Endothelial cell (in vitro differentiated cells): Measurements from ENCODE around the gene SYNJ2. TPM values are rescaled to one million over a fixed set of nuclear protein-coding genes. Genes with fewer than 3 reads are reported as not detected.

ENCODE experiments used
- DNase-seq: peaks from one replicate; pipeline ENCODE4 v3.0.0; 2021; ENCODE audit warnings: low spot score
- H3K27ac Mint-ChIP-seq: one replicate; pipeline ENCODE4 v1.8.0; 2021; ENCODE audit warnings: mixed read lengths, inconsistent platforms; ENCODE audit not compliant: unreplicated experiment
- H3K27me3 Mint-ChIP-seq: one replicate; pipeline ENCODE4 v1.8.0; 2021; ENCODE audit warnings: mild to moderate bottlenecking, moderate library complexity, mixed read lengths, inconsistent platforms; ENCODE audit not compliant: unreplicated experiment
- H3K36me3 Mint-ChIP-seq: one replicate; pipeline ENCODE4 v1.8.0; 2021; ENCODE audit warnings: mild to moderate bottlenecking, low read depth, mixed read lengths, inconsistent platforms; ENCODE audit not compliant: unreplicated experiment
- H3K4me1 Mint-ChIP-seq: one replicate; pipeline ENCODE4 v1.8.0; 2021; ENCODE audit warnings: mild to moderate bottlenecking, mixed read lengths, inconsistent platforms; ENCODE audit not compliant: unreplicated experiment
- H3K4me3 Mint-ChIP-seq: one replicate; pipeline ENCODE4 v1.8.0; 2021; ENCODE audit warnings: mild to moderate bottlenecking, mixed read lengths, inconsistent platforms; ENCODE audit not compliant: unreplicated experiment
- H3K9me3 Mint-ChIP-seq: one replicate; pipeline ENCODE4 v1.8.0; 2021; ENCODE audit warnings: mixed read lengths, inconsistent platforms; ENCODE audit not compliant: unreplicated experiment
- total RNA-seq: library from RNA; stranded (reverse); fragmentation: NEBNext Ultra II Directional; extraction: Animal tissue kit (Norgen Biotek cat#: 25700); gene quantifications from one replicate; pipeline ENCODE4 v1.2.1, GENCODE V29; 2021; ENCODE audit not compliant: unreplicated experiment
- TF ChIP-seq, protein P1 (sequence below): fragments of 200-600 bp; sonication (generic); IDR thresholded peaks from one replicate; pipeline ENCODE4 v1.5.0; 2021; ENCODE audit warnings: antibody characterized with exemption; ENCODE audit not compliant: unreplicated experiment

SYNJ2 gene
- total RNA-seq, 1 donor from 2014 or later, result 33.7 TPM

DNA sequence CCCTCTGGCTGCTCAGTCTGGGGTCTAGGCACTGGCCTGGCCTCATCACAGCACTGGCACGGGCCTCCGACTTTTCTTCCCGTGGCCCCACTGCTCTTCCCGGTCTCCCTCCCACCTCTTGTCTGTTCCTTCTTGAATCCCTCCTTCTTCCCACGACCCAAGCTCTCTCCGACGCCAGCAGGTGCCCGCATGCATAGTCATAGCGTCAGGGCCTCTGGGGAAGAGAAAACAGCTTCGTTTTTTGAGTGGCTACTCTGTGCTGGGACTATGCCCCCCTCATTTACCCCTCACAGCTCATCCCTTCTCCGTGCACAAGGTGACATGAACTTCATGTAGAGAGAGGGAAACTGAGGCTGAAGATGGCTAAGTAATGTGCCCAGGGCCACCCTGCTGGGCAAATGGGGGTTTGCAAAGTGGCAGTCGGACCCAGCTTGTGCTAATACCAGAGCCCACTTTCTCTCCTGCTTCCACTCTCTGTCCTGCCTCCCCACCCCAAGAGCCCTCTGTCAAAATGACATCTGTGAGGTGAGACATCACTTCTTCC, 59.2 kb downstream of the SYNJ2 start:
- peaks cover 35% of the 10 kb centered on the region for H3K36me3 Mint-ChIP-seq
- H3K27ac Mint-ChIP-seq, result peak overlapping the region; percentile 78
- TF ChIP-seq, protein P1, sequence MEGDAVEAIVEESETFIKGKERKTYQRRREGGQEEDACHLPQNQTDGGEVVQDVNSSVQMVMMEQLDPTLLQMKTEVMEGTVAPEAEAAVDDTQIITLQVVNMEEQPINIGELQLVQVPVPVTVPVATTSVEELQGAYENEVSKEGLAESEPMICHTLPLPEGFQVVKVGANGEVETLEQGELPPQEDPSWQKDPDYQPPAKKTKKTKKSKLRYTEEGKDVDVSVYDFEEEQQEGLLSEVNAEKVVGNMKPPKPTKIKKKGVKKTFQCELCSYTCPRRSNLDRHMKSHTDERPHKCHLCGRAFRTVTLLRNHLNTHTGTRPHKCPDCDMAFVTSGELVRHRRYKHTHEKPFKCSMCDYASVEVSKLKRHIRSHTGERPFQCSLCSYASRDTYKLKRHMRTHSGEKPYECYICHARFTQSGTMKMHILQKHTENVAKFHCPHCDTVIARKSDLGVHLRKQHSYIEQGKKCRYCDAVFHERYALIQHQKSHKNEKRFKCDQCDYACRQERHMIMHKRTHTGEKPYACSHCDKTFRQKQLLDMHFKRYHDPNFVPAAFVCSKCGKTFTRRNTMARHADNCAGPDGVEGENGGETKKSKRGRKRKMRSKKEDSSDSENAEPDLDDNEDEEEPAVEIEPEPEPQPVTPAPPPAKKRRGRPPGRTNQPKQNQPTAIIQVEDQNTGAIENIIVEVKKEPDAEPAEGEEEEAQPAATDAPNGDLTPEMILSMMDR, result no peak
- H3K9me3 Mint-ChIP-seq, result no peaks in the 10 kb centered on the region
- H3K27me3 Mint-ChIP-seq, result peaks cover 16% of the 10 kb centered on the region
- peaks cover 29% of the 10 kb centered on the region for H3K4me1 Mint-ChIP-seq
- peak overlapping the region; percentile 35 for H3K4me3 Mint-ChIP-seq
- DNase-seq, result no peak

DNA sequence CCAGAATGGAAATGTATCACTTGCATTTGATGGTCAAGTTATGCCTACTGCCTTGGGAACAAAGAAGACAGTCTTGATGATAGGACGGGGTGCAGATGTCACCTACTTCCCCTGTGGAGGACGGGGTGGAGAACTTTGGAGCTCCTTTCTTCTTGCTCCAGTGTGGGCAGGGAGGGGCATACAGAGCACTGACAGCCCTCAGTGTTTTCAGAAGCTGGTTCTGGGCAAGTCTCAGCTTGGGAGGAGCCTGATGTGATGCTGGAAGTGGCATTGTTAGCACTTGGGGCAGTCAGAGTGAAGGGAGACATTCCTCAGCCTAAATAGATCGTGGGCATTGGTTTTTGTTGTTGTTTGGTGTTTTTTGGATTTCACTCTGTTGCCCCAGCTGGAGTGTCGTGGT, 59.7 kb downstream of the SYNJ2 start:
- Mint-ChIP-seq H3K27ac (no peak overlapping the region), H3K9me3 (no peaks in the 10 kb centered on the region), H3K4me3 (no peak overlapping the region), H3K36me3 (peaks cover 30% of the 10 kb centered on the region), H3K27me3 (peaks cover 14% of the 10 kb centered on the region), H3K4me1 (peaks cover 29% of the 10 kb centered on the region)
- TF ChIP-seq, protein P1, result no peak
- no peak for DNase-seq

GRCh38 chr6:158041788-158042187, 60.1 kb downstream of the SYNJ2 start:
- H3K4me3 Mint-ChIP-seq, result no peak overlapping the region
- H3K27me3 Mint-ChIP-seq, result peaks cover 13% of the 10 kb centered on the region
- peaks cover 29% of the 10 kb centered on the region for H3K4me1 Mint-ChIP-seq
- peak overlapping the region; percentile 18 for H3K27ac Mint-ChIP-seq
- TF ChIP-seq, protein P1, result no peak
- DNase-seq, result no peak
- H3K36me3 Mint-ChIP-seq, result peaks cover 30% of the 10 kb centered on the region
- no peaks in the 10 kb centered on the region for H3K9me3 Mint-ChIP-seq

GRCh38 chr6:158042245-158042798, 60.7 kb downstream of the SYNJ2 start:
- H3K36me3 Mint-ChIP-seq, result peaks cover 30% of the 10 kb centered on the region
- TF ChIP-seq, protein P1, result no peak
- H3K27me3 Mint-ChIP-seq, result peaks cover 13% of the 10 kb centered on the region
- H3K27ac Mint-ChIP-seq, result peak overlapping the region; percentile 18
- H3K4me1 Mint-ChIP-seq, result peaks cover 29% of the 10 kb centered on the region
- H3K9me3 Mint-ChIP-seq, result no peaks in the 10 kb centered on the region
- H3K4me3 Mint-ChIP-seq, result no peak overlapping the region
- DNase-seq, result no peak

GRCh38 chr6:158043008-158043407, 61.3 kb downstream of the SYNJ2 start:
- Mint-ChIP-seq H3K4me3 (no peak overlapping the region), H3K27me3 (peaks cover 11% of the 10 kb centered on the region), H3K9me3 (no peaks in the 10 kb centered on the region), H3K4me1 (peaks cover 33% of the 10 kb centered on the region), H3K27ac (no peak overlapping the region), H3K36me3 (peaks cover 33% of the 10 kb centered on the region)
- no peak for DNase-seq
- TF ChIP-seq, protein P1, result no peak
